Smooth muscle cell (in vitro differentiated cells): ENCODE results near the gene TMEM14A. TPM values are rescaled to one million over a fixed set of nuclear protein-coding genes. Genes with fewer than 3 reads are reported as not detected.

ENCODE experiments used
- DNase-seq: peaks from one replicate; lab custom pipeline; 2025; ENCODE audit not compliant: unreplicated experiment; lab: John Stamatoyannopoulos, UW
- H2AFZ ChIP-seq: fragments of 200-600 bp; sonication (generic); 2 replicates; pipeline ENCODE4 v1.6.0; 2016; ENCODE audit warnings: antibody characterized with exemption, low read depth, mild to moderate bottlenecking
- H3F3A ChIP-seq: fragments of 200-600 bp; sonication (generic); 2 replicates; pipeline ENCODE4 v1.6.0; 2017; ENCODE audit warnings: antibody characterized with exemption, low read depth
- H3K27ac ChIP-seq: fragments of 200-600 bp; sonication (generic); 2 replicates; pipeline ENCODE4 v1.5.1; 2016; ENCODE audit warnings: low read depth, mild to moderate bottlenecking
- H3K27me3 ChIP-seq: fragments of 200-600 bp; sonication (generic); 2 replicates; pipeline ENCODE4 v1.6.1; 2016; ENCODE audit warnings: low read depth, mild to moderate bottlenecking
- H3K36me3 ChIP-seq: fragments of 200-600 bp; sonication (generic); 2 replicates; pipeline ENCODE4 v1.5.1; 2016; ENCODE audit warnings: low read depth
- H3K4me1 ChIP-seq: fragments of 200-600 bp; sonication (generic); 2 replicates; pipeline ENCODE4 v1.5.1; 2016; ENCODE audit warnings: low read depth
- H3K4me2 ChIP-seq: fragments of 200-600 bp; sonication (generic); 2 replicates; pipeline ENCODE4 v1.6.0; 2016; ENCODE audit warnings: mild to moderate bottlenecking
- H3K4me3 ChIP-seq: fragments of 200-600 bp; sonication (generic); 2 replicates; pipeline ENCODE4 v1.5.1; 2016; ENCODE audit warnings: mild to moderate bottlenecking
- H3K79me2 ChIP-seq: fragments of 200-600 bp; sonication (generic); 2 replicates; pipeline ENCODE4 v1.6.0; 2016; ENCODE audit warnings: low read depth, mild to moderate bottlenecking
- H3K9ac ChIP-seq: fragments of 200-600 bp; sonication (generic); 2 replicates; pipeline ENCODE4 v1.6.0; 2016; ENCODE audit warnings: low read depth
- H3K9me3 ChIP-seq: fragments of 200-600 bp; sonication (generic); replicated peaks from 2 replicates; pipeline ENCODE4 v1.5.1; 2016; ENCODE audit warnings: low read depth
- H4K20me1 ChIP-seq: fragments of 200-600 bp; sonication (generic); 2 replicates; pipeline ENCODE4 v1.6.0; 2016; ENCODE audit warnings: low read depth
- CTCF ChIP-seq: fragments of 200-600 bp; sonication (generic); IDR thresholded peaks from 2 replicates; pipeline ENCODE4 v1.5.1; 2017; ENCODE audit warnings: borderline replicate concordance, mild to moderate bottlenecking, antibody characterized with exemption; ENCODE audit not compliant: insufficient read depth, poor library complexity, severe bottlenecking
- WGBS: methylation state at CpG from one replicate; pipeline ENCODE4 v1.1.7; 2016; ENCODE audit warnings: low lambda C conversion rate; 5-methylcytosine and 5-hydroxymethylcytosine counted together
- polyA plus RNA-seq: library from polyadenylated mRNA; unstranded; fragments of >200 nt; fragmentation: Nextera tagmentation; extraction: Ambion mirVana; gene quantifications from 2 replicates; pipeline ENCODE4 v1.2.1, GENCODE V29; 2016
- total RNA-seq: library from RNA; depleted of rRNA; stranded (reverse); fragments of >200 nt; gene quantifications from 2 replicates; pipeline ENCODE4 v1.2.3, GENCODE V29; 2014

Gene TMEM14A
- total and polyA plus RNA-seq, 2 experiments from 2014 or later, result 68.7 to 77.7 TPM

- no peaks in the 10 kb centered on the region for H3K9me3 ChIP-seq
- no peaks in the 10 kb centered on the region for H4K20me1 ChIP-seq
- no peak for DNase-seq
- TF ChIP-seq CTCF, result peak; percentile 97
- H2AFZ ChIP-seq, result peak overlapping the region; percentile 95
- WGBS, result 29% methylated on average over 12 of the region's 12 CpGs
- no peaks in the 10 kb centered on the region for H3F3A ChIP-seq
- peaks cover 13% of the 10 kb centered on the region for H3K79me2 ChIP-seq
- H3K9ac ChIP-seq, result no peak overlapping the region
- H3K27me3 ChIP-seq, result no peaks in the 10 kb centered on the region
- peak overlapping the region; percentile 81 for H3K4me3 ChIP-seq
- H3K36me3 ChIP-seq, result no peaks in the 10 kb centered on the region
- no peak overlapping the region for H3K27ac ChIP-seq
- H3K4me1 ChIP-seq, result peaks cover 15% of the 10 kb centered on the region
- H3K4me2 ChIP-seq, result peak overlapping the region; percentile 96
Observed at GRCh38 chr6:52663120-52663935, 7.6 kb upstream of the TMEM14A start.

- H3K4me1 ChIP-seq, result peaks cover 15% of the 10 kb centered on the region
- WGBS, result 0% methylated on average over 11 of the region's 11 CpGs
- H3K4me2 ChIP-seq, result peak overlapping the region; percentile 96
- no peak for DNase-seq
- H3K4me3 ChIP-seq, result peak overlapping the region; percentile 81
- no peaks in the 10 kb centered on the region for H3K36me3 ChIP-seq
- H3K9me3 ChIP-seq, result no peaks in the 10 kb centered on the region
- no peak for TF ChIP-seq CTCF
- H2AFZ ChIP-seq, result peak overlapping the region; percentile 95
- H3K27me3 ChIP-seq, result no peaks in the 10 kb centered on the region
- H4K20me1 ChIP-seq, result no peaks in the 10 kb centered on the region
- H3K9ac ChIP-seq, result no peak overlapping the region
- H3K79me2 ChIP-seq, result peaks cover 13% of the 10 kb centered on the region
- H3F3A ChIP-seq, result no peaks in the 10 kb centered on the region
- H3K27ac ChIP-seq, result no peak overlapping the region
Observed at GRCh38 chr6:52663936-52664185, 7.1 kb upstream of the TMEM14A start.

GRCh38 chr6:52664186-52664990, 6.5 kb upstream of the TMEM14A start:
- Histone ChIP-seq H3K4me1 (peaks cover 15% of the 10 kb centered on the region), H3K27ac (no peak overlapping the region), H3K36me3 (no peaks in the 10 kb centered on the region), H3K4me2 (peak overlapping the region; percentile 96), H3K4me3 (peak overlapping the region; percentile 81), H3K9ac (peak overlapping the region; percentile 49), H4K20me1 (no peaks in the 10 kb centered on the region), H3K9me3 (no peaks in the 10 kb centered on the region), H3K79me2 (peaks cover 13% of the 10 kb centered on the region), H3F3A (no peaks in the 10 kb centered on the region), H3K27me3 (no peaks in the 10 kb centered on the region), H2AFZ (peak overlapping the region; percentile 95)
- 2% methylated on average over 53 of the region's 53 CpGs for WGBS
- no peak for TF ChIP-seq CTCF
- DNase-seq, result peak; percentile 59
